H9 (cell line): ENCODE results near the gene SP8. TPM values are rescaled to one million over a fixed set of nuclear protein-coding genes. Genes with fewer than 3 reads are reported as not detected.
A peak's percentile ranks its signal among the peaks of the same experiment; 100 is the strongest.

ENCODE experiments used
- DNase-seq: peaks from one replicate; pipeline ENCODE4 v3.0.0-alpha.2; 2017
- H2AFZ ChIP-seq: one replicate; pipeline ENCODE4 v1.6.1; 2013; ENCODE audit warnings: mild to moderate bottlenecking, low read length, control low read depth, moderate library complexity
- H2AK5ac ChIP-seq: 2 replicates; pipeline ENCODE4 v1.6.1; 2013; ENCODE audit warnings: low read length, control low read depth, mixed read lengths; ENCODE audit not compliant: insufficient read length
- H2BK120ac ChIP-seq: one replicate; pipeline ENCODE4 v1.6.1; 2013; ENCODE audit warnings: low read depth, mild to moderate bottlenecking, low read length, control low read depth, inconsistent platforms; ENCODE audit not compliant: poor library complexity, severe bottlenecking
- H2BK12ac ChIP-seq: 2 replicates; pipeline ENCODE4 v1.6.1; 2013; ENCODE audit warnings: low read length, control low read depth, mixed read lengths, low read depth; ENCODE audit not compliant: insufficient read length
- H2BK15ac ChIP-seq: 2 replicates; pipeline ENCODE4 v1.6.1; 2013; ENCODE audit warnings: low read depth, low read length, control low read depth
- H2BK20ac ChIP-seq: one replicate; pipeline ENCODE4 v1.6.1; 2013; ENCODE audit warnings: low read depth, mild to moderate bottlenecking, low read length, control low read depth, inconsistent platforms; ENCODE audit not compliant: poor library complexity, severe bottlenecking
- H2BK5ac ChIP-seq: 2 replicates; pipeline ENCODE4 v1.6.1; 2013; ENCODE audit warnings: low read length, control low read depth, mixed read lengths; ENCODE audit not compliant: insufficient read length
- H3K14ac ChIP-seq: 2 replicates; pipeline ENCODE4 v1.6.1; 2013; ENCODE audit warnings: low read length, control low read depth; ENCODE audit not compliant: insufficient read depth
- H3K18ac ChIP-seq: 2 replicates; pipeline ENCODE4 v1.6.1; 2013; ENCODE audit warnings: low read depth, mild to moderate bottlenecking, mixed read lengths, low read length, control low read depth; ENCODE audit not compliant: insufficient read length
- H3K23ac ChIP-seq: 2 replicates; pipeline ENCODE4 v1.6.1; 2013; ENCODE audit warnings: low read length, control low read depth, mixed read lengths, low read depth; ENCODE audit not compliant: insufficient read length
- H3K23me2 ChIP-seq: 2 replicates; pipeline ENCODE4 v1.6.1; 2013; ENCODE audit warnings: low read depth, mild to moderate bottlenecking, mixed read lengths, low read length, control low read depth; ENCODE audit not compliant: insufficient read length, poor library complexity, severe bottlenecking
- H3K27ac ChIP-seq: 2 replicates; pipeline ENCODE4 v1.5.1; 2013; ENCODE audit warnings: low read length, control low read depth, mixed read lengths, low read depth; ENCODE audit not compliant: insufficient read length
- H3K27me3 ChIP-seq: 2 replicates; pipeline ENCODE4 v1.6.1; 2013; ENCODE audit warnings: low read length, control low read depth, inconsistent platforms; ENCODE audit not compliant: insufficient read depth
- H3K4ac ChIP-seq: 2 replicates; pipeline ENCODE4 v1.6.1; 2013; ENCODE audit warnings: low read depth, mild to moderate bottlenecking, control low read depth, inconsistent platforms, low read length, moderate library complexity
- H3K4me1 ChIP-seq: 2 replicates; pipeline ENCODE4 v1.6.1; 2013; ENCODE audit warnings: low read length, control low read depth, inconsistent platforms; ENCODE audit not compliant: insufficient read depth
- H3K4me2 ChIP-seq: 2 replicates; pipeline ENCODE4 v1.6.1; 2013; ENCODE audit warnings: low read length, control low read depth, mixed read lengths; ENCODE audit not compliant: insufficient read length, insufficient read depth
- H3K56ac ChIP-seq: 2 replicates; pipeline ENCODE4 v1.6.1; 2013; ENCODE audit warnings: low read depth, mild to moderate bottlenecking, mixed read lengths, low read length, control low read depth; ENCODE audit not compliant: insufficient read length
- H3K79me1 ChIP-seq: 2 replicates; pipeline ENCODE4 v1.6.1; 2013; ENCODE audit warnings: low read depth, mild to moderate bottlenecking, moderate library complexity, low read length, control low read depth, inconsistent platforms; ENCODE audit not compliant: insufficient read depth, poor library complexity, severe bottlenecking
- H3K79me2 ChIP-seq: 2 replicates; pipeline ENCODE4 v1.6.1; 2013; ENCODE audit warnings: low read length, control low read depth, inconsistent platforms; ENCODE audit not compliant: insufficient read depth
- H3K9ac ChIP-seq: 2 replicates; pipeline ENCODE4 v1.6.1; 2013; ENCODE audit warnings: low read length, control low read depth, mixed read lengths; ENCODE audit not compliant: insufficient read length; ENCODE audit errors: extremely low read depth
- H3K9me3 ChIP-seq: one replicate; pipeline ENCODE4 v1.6.1; 2013; ENCODE audit warnings: low read depth, low read length, inconsistent platforms; ENCODE audit not compliant: control insufficient read depth
- H3T11ph ChIP-seq: one replicate; pipeline ENCODE4 v1.6.1; 2013; ENCODE audit warnings: mild to moderate bottlenecking, low read length, control low read depth, inconsistent platforms
- H4K20me1 ChIP-seq: one replicate; pipeline ENCODE4 v1.6.1; 2013; ENCODE audit not compliant: control insufficient read depth, insufficient read length, insufficient read depth
- H4K5ac ChIP-seq: 2 replicates; pipeline ENCODE4 v1.6.1; 2013; ENCODE audit warnings: low read depth, mild to moderate bottlenecking, mixed read lengths, low read length, control low read depth; ENCODE audit not compliant: insufficient read length
- H4K8ac ChIP-seq: replicated peaks from 2 replicates; pipeline ENCODE4 v1.6.1; 2013; ENCODE audit warnings: low read length, control low read depth, mixed read lengths, low read depth; ENCODE audit not compliant: insufficient read length
- H4K91ac ChIP-seq: 2 replicates; pipeline ENCODE4 v1.6.1; 2013; ENCODE audit warnings: low read depth, mild to moderate bottlenecking, moderate library complexity, mixed read lengths, low read length, control low read depth; ENCODE audit not compliant: insufficient read length
- H3K27ac Mint-ChIP-seq, 3 experiments: 2 replicates in 2 of 3; 3 replicates in 1 of 3; pipeline ENCODE4 v1.8.0; 2020 to 2021; ENCODE audit warnings: mixed read lengths in 3 of 3, mild to moderate bottlenecking in 1 of 3, moderate library complexity in 1 of 3
- H3K27me3 Mint-ChIP-seq: 2 replicates; pipeline ENCODE4 v1.8.0; 2021; ENCODE audit warnings: low read depth, mild to moderate bottlenecking, moderate library complexity, mixed read lengths
- H3K36me3 Mint-ChIP-seq, 3 experiments: 2 replicates in 2 of 3; 3 replicates in 1 of 3; pipeline ENCODE4 v1.8.0; 2020 to 2021; ENCODE audit warnings: low read depth in 3 of 3, mixed read lengths in 3 of 3; ENCODE audit not compliant: insufficient read depth in 1 of 3
- H3K4me1 Mint-ChIP-seq, 2 experiments: 2 replicates each; pipeline ENCODE4 v1.8.0; 2020; ENCODE audit warnings: mixed read lengths in 2 of 2
- H3K4me3 Mint-ChIP-seq, 2 experiments: 2 replicates in 1 of 2; 3 replicates in 1 of 2; pipeline ENCODE4 v1.8.0; 2020 to 2021; ENCODE audit warnings: mild to moderate bottlenecking in 2 of 2, mixed read lengths in 2 of 2, moderate library complexity in 1 of 2
- H3K9me3 Mint-ChIP-seq, 2 experiments: 2 replicates in 1 of 2; 3 replicates in 1 of 2; pipeline ENCODE4 v1.8.0; 2020; ENCODE audit warnings: mild to moderate bottlenecking in 2 of 2, mixed read lengths in 2 of 2, moderate library complexity in 1 of 2
- CTCF ChIP-seq: fragments of 200-600 bp; sonication (generic); conservative IDR thresholded peaks from 3 replicates; pipeline ENCODE4 v1.8.0; 2021; ENCODE audit warnings: antibody characterized with exemption, mild to moderate bottlenecking
- WGBS: extraction: QIAGEN DNeasy Blood & Tissue Kit; methylation state at CpG from one replicate; pipeline ENCODE4 v1.1.7; 2013; ENCODE audit warnings: missing lambda C conversion rate, low lambda C conversion rate, mixed read lengths; ENCODE audit not compliant: insufficient read length; ENCODE audit errors: extremely low coverage; 5-methylcytosine and 5-hydroxymethylcytosine counted together
- total RNA-seq: library from RNA; stranded (reverse); gene quantifications from 2 replicates; pipeline ENCODE4 v1.2.1, GENCODE V29; 2021

The SP8 gene
- total RNA-seq, 1 experiment from 2014 or later = 3.5 TPM

DNA sequence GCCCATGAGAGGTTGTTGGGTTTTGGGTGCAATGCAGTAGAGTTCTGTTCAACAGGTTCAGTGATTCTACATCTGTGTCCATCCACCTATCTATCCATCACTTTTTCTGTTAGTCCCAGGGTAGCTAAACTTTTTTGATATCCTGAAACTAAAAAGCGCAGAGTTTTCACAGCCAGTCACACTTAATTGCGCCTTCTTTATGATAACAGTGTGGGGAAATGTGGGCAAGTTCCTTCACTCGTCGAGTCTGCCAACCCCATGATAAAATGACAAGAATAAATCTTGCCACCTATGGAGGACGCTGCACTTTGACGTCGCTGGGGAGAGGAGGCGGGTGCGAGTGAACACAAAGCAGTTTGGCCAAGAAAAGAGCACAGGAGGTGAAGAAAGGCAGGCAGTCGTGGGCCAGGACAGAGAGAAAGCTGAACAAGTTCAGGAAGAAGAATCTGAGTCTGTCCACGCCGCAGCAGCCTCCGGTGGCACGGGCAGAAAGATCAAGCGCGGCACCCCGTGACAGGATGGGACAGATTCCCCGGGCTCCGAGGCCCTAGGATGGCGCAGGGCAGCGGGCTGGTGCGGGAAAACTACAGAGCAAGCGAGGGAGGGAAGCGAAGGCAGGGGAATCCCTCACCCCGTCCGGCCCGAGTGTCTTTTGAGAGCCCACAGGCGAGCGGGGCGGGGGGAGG is 9.2 kb downstream of the SP8 start:
- Histone ChIP-seq H2BK15ac (no peak overlapping the region; the same call in 1 of the 2 replicates), H3K9me3 (no peaks in the 10 kb centered on the region), H4K91ac (no peak overlapping the region), H3K4me1 (peaks cover 3% of the 10 kb centered on the region; the same call in 1 of the 2 replicates), H3K4me2 (peak overlapping the region; percentile 99), H4K5ac (no peak overlapping the region), H4K8ac (no peak overlapping the region), H2BK120ac (no peak overlapping the region), H3K23me2 (peaks cover 22% of the 10 kb centered on the region), H2AK5ac (no peak overlapping the region), H3K4ac (no peak overlapping the region), H3K27ac (no peak overlapping the region), H3K79me2 (no peaks in the 10 kb centered on the region), H2BK12ac (no peak overlapping the region), H3K27me3 (peaks cover 11% of the 10 kb centered on the region; the same call in 1 of the 2 replicates), H3K18ac (peak overlapping the region; percentile 42), H3K14ac (no peak overlapping the region), H4K20me1 (no peaks in the 10 kb centered on the region), H3K23ac (no peak overlapping the region), H3K79me1 (no peaks in the 10 kb centered on the region), H2BK5ac (no peak overlapping the region), H2AFZ (no peak overlapping the region), H2BK20ac (no peak overlapping the region), H3K9ac (peak overlapping the region; percentile 49), H3T11ph (no peak overlapping the region), H3K56ac (no peak overlapping the region)
- Mint-ChIP-seq H3K27ac (peak overlapping the region in 2 of 3 experiments; percentile 30 to 93; a peak in 5 of 7 replicates), H3K27me3 (peaks cover 51% of the 10 kb centered on the region), H3K9me3 (no peaks in the 10 kb centered on the region; a peak in 1 of 5 replicates), H3K36me3 (no peaks in the 10 kb centered on the region), H3K4me1 (peaks cover 61 to 68% of the 10 kb centered on the region in 2 experiments), H3K4me3 (peak overlapping the region; percentile 66 to 75)
- WGBS = no CpG with 5 or more reads among the region's 30 CpGs
- no peak for TF ChIP-seq CTCF
- DNase-seq = no peak
